HG03196 (cell line): Measurements from ENCODE around the gene OTUD1.

ENCODE experiments used
- ATAC-seq: cut with Tn5 transposase; IDR thresholded peaks from one replicate; pipeline ENCODE4 v1.9.1; 2021; ENCODE audit not compliant: unreplicated experiment

Gene OTUD1

DNA sequence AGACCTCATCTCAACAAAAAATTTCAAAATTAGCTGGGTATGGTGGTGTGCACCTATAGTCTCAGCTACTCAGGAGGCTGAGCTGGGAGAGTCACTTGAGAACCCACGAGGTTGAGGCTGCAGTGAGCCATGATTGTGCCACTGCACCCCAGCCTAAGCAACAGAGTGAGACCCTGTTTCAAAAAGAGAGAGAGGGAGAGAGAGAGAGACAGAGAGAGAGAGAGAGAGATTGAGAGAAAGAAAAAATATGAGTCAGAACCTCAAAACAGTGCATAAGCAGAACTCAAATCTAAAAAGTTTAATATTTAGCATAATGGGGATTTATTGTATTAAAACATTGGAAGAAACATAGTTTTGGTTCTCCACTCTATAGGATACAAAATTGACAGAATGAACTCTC is 17.5 kb upstream of the OTUD1 start:
- no peak for ATAC-seq

- ATAC-seq = no peak
Observed at GRCh38 chr10:23422003-23422411, 16.9 kb upstream of the OTUD1 start.

GRCh38 chr10:23432166-23432565 is 6.7 kb upstream of the OTUD1 start:
- no peak for ATAC-seq

GRCh38 chr10:23432639-23433038 is 6.2 kb upstream of the OTUD1 start:
- ATAC-seq = no peak

DNA sequence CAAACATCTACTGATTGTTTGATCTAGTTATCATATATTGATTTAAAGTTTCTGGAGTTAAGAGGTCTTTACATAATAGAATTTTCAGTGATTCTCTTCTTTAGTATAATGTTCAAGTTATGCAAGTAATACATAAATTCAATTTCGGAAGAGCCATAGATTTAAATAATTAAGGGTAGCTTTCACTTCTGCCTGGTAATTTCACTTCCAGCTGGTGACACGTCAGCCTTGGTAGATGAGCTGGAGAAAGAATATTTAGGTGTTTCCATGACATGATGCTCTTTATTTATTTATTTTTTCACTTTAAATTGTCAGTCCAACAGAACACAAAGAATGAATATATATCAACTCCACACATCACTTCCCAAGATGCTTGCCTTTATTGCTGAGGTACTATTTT is 5.2 kb upstream of the OTUD1 start:
- no peak for ATAC-seq

DNA sequence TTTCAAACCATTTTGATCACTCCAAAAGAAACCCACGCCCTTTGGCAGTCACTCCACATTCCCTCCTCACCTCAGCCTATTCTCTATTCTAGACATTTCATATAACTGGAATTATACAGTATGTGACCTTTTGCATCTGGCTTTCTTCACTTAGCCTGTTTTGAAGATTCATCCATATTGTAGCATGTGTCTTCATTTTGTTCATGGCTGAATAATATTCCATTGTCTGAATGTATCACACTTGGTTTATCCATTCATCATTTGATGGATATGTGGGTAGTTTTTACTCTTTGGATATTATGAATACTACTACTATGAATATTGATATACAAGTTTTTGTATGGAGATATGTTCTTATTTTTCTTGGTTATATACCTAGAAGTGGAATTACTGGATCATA is 3.5 kb upstream of the OTUD1 start:
- no peak for ATAC-seq

DNA sequence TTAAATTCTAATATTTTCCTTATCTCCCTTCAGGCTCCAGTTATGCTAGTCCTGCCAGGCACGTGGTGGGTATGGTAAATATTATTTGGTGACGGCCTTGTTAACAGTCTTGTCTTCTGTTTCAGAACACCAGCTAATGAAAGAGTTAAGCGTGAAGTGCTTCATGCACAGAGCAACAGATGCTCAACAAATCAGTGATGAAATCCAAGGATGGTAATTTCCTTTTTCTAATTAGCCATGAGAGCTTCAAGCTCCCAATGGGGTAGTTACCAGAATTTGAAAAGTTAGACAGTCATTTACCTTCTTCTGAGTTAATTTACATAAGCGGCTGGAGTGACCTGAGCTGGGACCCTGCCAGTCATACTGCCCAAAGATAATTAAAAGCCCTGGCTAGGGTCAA is 1.9 kb upstream of the OTUD1 start:
- no peak for ATAC-seq

GRCh38 chr10:23437963-23438546 is 820 bp upstream of the OTUD1 start:
- no peak for ATAC-seq

GRCh38 chr10:23439452-23439960 is 631 bp downstream of the OTUD1 start:
- peak; percentile 8 for ATAC-seq

GRCh38 chr10:23439961-23440889 is 1.4 kb downstream of the OTUD1 start:
- ATAC-seq = peak; percentile 20

- ATAC-seq = no peak
Observed at GRCh38 chr10:23441251-23441650, 2.4 kb downstream of the OTUD1 start.

- ATAC-seq = no peak
Observed at GRCh38 chr10:23442936-23443335, 4.1 kb downstream of the OTUD1 start.

DNA sequence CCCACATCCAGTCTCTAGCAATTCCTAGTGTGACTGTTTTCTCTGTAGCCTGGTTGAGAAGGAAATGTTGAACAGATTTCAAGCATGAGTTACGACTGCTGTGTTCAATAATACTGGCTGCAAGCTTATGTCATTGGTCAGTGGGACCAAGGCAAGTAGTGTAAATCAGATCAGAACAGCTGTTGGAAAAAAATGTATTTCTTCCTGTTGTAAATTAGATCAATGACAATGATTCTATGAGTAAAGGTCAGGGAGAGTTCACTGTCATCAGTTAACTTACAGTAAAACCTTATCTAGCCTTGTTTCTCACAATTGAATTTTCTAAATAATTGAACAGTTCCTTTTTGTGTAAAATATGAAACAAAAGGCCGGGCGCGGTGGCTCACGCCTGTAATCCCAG is 6.7 kb downstream of the OTUD1 start:
- no peak for ATAC-seq

DNA sequence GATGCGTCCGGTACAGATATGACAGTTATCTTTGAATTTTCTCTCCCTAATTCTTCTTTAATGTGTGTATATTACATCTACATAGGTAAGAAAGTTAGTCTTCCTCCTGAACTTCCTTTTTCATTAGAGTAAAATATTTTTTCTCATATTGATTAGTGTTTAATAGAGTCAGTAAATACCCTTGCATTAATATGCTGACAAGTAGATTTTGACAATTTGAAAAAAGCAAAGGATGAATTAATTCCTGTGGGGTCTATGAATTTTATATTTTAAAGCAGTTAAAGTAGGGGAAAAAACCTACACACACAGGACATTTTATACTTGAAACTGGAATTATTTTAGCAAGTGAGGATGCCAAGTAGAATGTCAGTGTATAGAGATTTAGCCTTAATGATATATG is 9.4 kb downstream of the OTUD1 start:
- ATAC-seq = no peak

- ATAC-seq = peak; percentile 79
Observed at GRCh38 chr10:23448802-23449570, 10.1 kb downstream of the OTUD1 start.

DNA sequence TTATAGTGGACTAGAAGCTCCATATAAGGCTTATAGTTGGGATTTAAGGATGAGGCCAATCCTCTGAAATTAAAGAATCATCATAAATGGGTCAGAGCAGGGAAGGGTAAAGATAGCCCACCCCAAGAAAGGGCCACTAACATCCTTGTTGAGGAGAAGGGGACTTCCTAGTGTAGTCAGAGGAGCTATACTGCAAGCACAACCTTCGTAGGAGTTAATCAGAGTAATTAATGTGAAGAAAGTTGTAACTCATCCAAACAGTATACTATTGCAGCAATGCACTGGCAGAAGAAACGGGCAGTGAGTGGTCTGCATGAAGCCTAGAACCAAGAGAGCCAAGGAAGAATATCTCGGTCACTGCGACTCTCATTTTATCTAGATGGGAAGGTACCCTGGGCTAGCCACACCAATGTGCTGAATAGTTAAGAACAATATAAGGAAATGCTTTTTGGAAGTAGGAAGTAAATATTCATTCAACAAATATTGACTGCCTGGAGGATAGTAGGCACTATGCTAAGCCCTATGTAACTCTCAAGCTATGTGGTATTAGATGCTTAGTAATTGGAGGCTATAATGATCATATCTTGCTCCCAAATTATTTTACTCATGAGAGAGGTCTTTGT is 13.3 kb downstream of the OTUD1 start:
- ATAC-seq = no peak

- ATAC-seq = no peak
Observed at GRCh38 chr10:23453465-23453864, 14.6 kb downstream of the OTUD1 start.

DNA sequence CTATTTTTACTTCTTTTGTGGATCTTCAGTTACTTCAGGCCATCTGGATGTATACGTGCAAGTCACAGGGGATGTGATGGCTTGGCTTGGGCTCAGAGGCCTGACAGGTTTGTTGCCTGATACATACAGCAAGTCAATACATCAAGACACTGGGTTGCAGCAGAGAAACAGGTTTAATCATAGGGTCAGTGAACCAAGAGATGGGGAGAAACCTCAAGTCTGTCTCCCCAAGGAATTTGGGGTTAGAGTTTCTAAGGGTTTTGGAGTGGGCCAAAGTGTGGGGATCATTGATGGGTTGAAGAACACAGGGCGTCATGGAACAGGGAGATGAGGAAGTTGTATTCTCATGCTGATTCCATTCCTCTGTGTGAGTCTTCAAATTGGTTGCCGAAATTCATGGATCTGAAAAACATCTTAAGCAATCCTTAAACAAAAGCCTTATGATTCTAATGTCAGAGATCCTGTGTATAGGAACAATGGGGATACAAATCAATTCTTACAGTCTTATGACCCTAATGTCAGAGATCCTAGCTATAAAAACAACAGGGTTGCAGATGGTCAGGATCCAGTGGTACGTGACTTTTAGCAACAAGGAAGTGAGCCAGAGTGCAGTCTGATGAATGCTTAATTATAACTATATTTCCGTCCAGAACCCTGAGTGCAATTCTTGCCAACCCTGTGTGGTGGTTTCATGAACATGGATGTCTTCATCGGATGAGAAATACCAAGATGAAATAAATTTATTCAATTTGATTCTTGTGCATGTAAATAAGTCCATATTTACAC is 18.9 kb downstream of the OTUD1 start:
- no peak for ATAC-seq

- no peak for ATAC-seq
Observed at GRCh38 chr10:23459308-23459939, 20.5 kb downstream of the OTUD1 start.

DNA sequence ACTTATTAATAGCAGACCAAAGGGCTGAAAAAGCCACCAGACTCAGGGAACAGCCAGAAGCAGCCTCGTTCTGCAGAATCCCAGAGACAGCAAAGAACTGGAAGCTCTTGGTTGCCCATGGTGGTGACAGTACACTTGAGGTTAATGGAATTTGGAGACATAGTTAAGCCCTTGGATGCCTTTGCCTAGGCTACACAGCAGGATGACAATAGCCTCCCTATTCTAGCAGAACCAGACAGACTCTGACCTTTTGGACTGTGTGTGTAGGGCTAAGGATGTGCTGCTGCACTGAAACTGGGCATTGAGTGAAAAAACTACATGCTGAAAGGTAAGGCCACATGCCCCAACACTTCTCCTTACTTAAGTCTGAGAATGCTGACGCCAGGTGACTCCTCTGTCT is 22.7 kb downstream of the OTUD1 start:
- ATAC-seq = no peak
